Measurements from ENCODE around the gene DDRGK1.

The DDRGK1 gene

DNA sequence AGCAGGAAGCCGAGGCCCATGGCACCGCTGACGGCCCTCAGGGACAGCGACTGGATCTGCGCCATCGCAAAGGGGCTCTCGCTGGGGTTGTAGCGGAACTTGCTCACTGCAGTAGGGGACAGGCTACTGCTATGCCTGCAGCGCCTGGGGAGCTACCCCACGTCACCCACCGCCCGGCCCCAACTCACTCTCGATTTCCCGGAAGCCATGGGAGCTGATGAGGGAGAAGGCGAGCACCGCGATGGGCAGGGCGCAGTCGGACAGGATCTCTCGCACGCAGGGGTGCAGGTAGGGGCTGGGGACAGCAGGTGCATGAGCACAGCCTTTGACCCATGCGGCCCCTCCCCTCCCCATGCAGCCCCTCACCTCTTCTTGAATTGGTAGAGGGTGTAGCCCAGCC, 24.7 kb upstream of the DDRGK1 start:
- no peak for TF ChIP-seq GATA3 (IDR thresholded peaks at IDR 0.05; ENCODE audit: low read depth, low read length)
- TF ChIP-seq GATA2 (IDR thresholded peaks at IDR 0.05; ENCODE audit: low read depth, low read length), result no peak

DNA sequence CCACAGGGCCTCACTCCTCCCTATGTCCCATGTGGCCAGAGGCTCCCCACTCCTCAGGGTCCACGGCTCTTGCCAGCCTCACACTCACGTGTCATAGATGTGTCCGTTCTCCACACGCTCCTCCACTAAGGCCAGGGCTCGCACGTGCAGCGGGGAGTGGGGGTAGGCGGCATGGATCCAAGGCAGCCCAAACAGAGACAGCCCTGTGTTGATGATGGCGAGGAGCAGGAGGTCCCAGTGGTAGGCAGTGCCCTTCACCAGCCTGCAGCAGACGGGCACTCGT, 24.2 kb upstream of the DDRGK1 start:
- TF ChIP-seq GATA2 (IDR thresholded peaks at IDR 0.05; ENCODE audit: low read depth, low read length) (no peak), GATA3 (IDR thresholded peaks at IDR 0.05; ENCODE audit: low read depth, low read length) (no peak)

- TF ChIP-seq GATA3 (IDR thresholded peaks at IDR 0.05; ENCODE audit: low read depth, low read length) (no peak), GATA2 (IDR thresholded peaks at IDR 0.05; ENCODE audit: low read depth, low read length) (no peak)
These were observed 23.7 kb upstream of the DDRGK1 start for GRCh38 chr20:3227936-3228749.

GRCh38 chr20:3227506-3227905, 23.0 kb upstream of the DDRGK1 start:
- TF ChIP-seq GATA3 (IDR thresholded peaks at IDR 0.05; ENCODE audit: low read depth, low read length), result no peak
- TF ChIP-seq GATA2 (IDR thresholded peaks at IDR 0.05; ENCODE audit: low read depth, low read length), result no peak

- TF ChIP-seq GATA3 (IDR thresholded peaks at IDR 0.05; ENCODE audit: low read depth, low read length) (no peak), GATA2 (IDR thresholded peaks at IDR 0.05; ENCODE audit: low read depth, low read length) (no peak)
These were observed 22.4 kb upstream of the DDRGK1 start for GRCh38 chr20:3226864-3227263.

- TF ChIP-seq GATA3 (IDR thresholded peaks at IDR 0.05; ENCODE audit: low read depth, low read length) (no peak), GATA2 (IDR thresholded peaks at IDR 0.05; ENCODE audit: low read depth, low read length) (no peak)
These were observed 21.6 kb upstream of the DDRGK1 start for GRCh38 chr20:3226093-3226492.

- no peak for TF ChIP-seq GATA3 (IDR thresholded peaks at IDR 0.05; ENCODE audit: low read depth, low read length)
- no peak for TF ChIP-seq GATA2 (IDR thresholded peaks at IDR 0.05; ENCODE audit: low read depth, low read length)
These were observed 20.4 kb upstream of the DDRGK1 start for GRCh38 chr20:3224681-3225421.

- no peak for TF ChIP-seq GATA2 (IDR thresholded peaks at IDR 0.05; ENCODE audit: low read depth, low read length)
- no peak for TF ChIP-seq GATA3 (IDR thresholded peaks at IDR 0.05; ENCODE audit: low read depth, low read length)
These were observed 19.7 kb upstream of the DDRGK1 start for GRCh38 chr20:3223994-3224680.

DNA sequence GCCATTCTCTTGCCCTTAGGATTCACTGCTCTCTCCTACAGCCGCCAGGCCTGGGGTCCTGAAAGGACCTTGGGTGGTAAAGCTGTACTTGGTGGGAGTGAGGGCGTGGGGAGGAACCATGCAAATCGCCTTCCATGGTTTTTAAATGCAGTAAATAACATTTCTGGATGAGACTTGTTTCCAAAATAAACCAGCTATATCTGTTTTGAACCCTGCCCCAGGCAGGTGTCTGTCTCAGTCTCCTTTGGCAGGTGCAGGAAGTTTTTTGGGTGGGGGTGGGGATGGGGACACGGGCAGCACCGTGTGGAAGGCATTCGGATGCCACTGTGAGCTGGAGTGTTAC, 19.1 kb upstream of the DDRGK1 start:
- TF ChIP-seq GATA3 (IDR thresholded peaks at IDR 0.05; ENCODE audit: low read depth, low read length) (no peak), GATA2 (IDR thresholded peaks at IDR 0.05; ENCODE audit: low read depth, low read length) (no peak)

GRCh38 chr20:3222635-3223600, 18.4 kb upstream of the DDRGK1 start:
- TF ChIP-seq GATA3 (IDR thresholded peaks at IDR 0.05; ENCODE audit: low read depth, low read length) (no peak), GATA2 (IDR thresholded peaks at IDR 0.05; ENCODE audit: low read depth, low read length) (no peak)

GRCh38 chr20:3221398-3222226, 17.1 kb upstream of the DDRGK1 start:
- TF ChIP-seq GATA2 (IDR thresholded peaks at IDR 0.05; ENCODE audit: low read depth, low read length), result no peak
- TF ChIP-seq GATA3 (IDR thresholded peaks at IDR 0.05; ENCODE audit: low read depth, low read length), result no peak

DNA sequence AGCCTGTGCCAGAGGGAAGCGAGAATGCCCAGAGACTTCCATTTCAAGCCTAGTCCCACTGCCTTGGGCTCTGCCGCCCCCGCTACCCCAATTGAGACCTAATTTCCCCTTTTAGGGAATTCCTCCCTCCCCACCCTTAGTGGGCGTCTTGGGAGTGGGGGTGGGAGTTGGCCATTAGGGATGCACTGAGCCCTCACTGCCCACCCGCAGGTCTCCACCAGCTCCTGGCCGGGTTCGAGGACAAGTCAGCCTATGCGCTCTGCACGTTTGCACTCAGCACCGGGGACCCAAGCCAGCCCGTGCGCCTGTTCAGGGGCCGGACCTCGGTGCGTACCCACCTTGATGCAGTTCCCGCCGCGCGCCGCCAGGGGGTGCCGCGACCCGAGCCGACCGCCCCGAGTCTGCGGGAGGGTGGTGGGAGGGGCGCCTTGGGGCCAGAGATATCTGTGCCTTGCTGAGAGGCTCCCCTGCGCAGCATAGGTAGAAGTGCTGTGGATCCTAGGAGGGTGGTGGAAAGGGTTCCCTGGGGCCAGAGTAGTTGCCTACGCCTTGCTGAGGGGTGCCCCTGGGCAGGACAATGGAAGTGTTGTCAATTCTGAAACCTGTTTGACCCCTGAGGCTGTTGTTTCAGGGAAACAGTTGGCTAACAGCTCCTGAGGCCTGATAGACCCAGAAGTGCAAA, 14.0 kb upstream of the DDRGK1 start:
- TF ChIP-seq GATA2 (IDR thresholded peaks at IDR 0.05; ENCODE audit: low read depth, low read length), result no peak
- no peak for TF ChIP-seq GATA3 (IDR thresholded peaks at IDR 0.05; ENCODE audit: low read depth, low read length)
